ENCODE data around the gene ZDHHC7.

DNA sequence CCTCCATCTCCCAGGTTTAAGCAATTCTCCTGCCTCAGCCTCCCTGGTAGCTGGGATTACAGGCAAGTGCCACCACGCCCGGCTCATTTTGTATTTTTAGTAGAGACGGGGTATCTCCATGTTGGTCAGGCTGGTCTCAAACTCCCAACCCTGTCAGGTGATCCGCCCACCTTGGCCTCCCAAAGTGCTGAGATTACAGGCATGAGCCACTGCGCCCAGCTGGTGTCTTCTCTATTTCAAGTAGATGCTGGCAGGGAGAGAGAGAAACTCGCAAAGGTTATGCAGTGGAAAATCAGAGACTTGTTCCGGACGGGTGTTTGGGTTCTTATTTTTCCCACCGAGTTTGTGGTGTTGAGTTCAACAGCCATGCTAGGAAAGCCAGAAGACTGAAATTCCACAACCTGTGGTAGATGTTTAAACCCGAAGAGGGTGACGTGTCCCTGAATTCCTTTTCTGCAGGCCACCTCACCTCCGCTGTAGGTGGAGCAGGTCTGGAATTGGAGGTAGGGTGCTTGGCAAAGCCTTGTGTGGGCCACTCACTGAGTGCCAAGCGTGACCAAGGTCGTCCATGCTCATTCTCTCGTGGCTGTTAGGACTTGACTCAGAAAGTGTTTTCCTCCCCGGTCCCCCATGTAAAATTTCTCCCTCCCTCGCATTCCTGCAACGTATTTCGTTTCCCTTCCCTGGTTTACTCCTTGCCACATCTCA is 7.3 kb upstream of the ZDHHC7 start:
- TF ChIP-seq POLR2AphosphoS5 (IDR thresholded peaks at IDR 0.05) (no peak), POLR2A (IDR thresholded peaks at IDR 0.05) (no peak)
- TF ChIP-seq, protein P1, sequence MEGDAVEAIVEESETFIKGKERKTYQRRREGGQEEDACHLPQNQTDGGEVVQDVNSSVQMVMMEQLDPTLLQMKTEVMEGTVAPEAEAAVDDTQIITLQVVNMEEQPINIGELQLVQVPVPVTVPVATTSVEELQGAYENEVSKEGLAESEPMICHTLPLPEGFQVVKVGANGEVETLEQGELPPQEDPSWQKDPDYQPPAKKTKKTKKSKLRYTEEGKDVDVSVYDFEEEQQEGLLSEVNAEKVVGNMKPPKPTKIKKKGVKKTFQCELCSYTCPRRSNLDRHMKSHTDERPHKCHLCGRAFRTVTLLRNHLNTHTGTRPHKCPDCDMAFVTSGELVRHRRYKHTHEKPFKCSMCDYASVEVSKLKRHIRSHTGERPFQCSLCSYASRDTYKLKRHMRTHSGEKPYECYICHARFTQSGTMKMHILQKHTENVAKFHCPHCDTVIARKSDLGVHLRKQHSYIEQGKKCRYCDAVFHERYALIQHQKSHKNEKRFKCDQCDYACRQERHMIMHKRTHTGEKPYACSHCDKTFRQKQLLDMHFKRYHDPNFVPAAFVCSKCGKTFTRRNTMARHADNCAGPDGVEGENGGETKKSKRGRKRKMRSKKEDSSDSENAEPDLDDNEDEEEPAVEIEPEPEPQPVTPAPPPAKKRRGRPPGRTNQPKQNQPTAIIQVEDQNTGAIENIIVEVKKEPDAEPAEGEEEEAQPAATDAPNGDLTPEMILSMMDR (IDR thresholded peaks at IDR 0.05) = no peak

All from gastroesophageal sphincter (tissue), 3 donors.